Endodermal cell (in vitro differentiated cells): ENCODE measurements around the gene CCNDBP1. TPM values are rescaled to one million over a fixed set of nuclear protein-coding genes. Genes with fewer than 3 reads are reported as not detected.

Source experiments
- DNase-seq: peaks from one replicate; pipeline ENCODE4 v3.0.0-alpha.2; 2017
- H3K27ac ChIP-seq: 2 replicates; pipeline ENCODE4 v1.5.1; 2013; ENCODE audit warnings: mild to moderate bottlenecking, low read depth, low read length, moderate library complexity
- H3K27me3 ChIP-seq: 2 replicates; pipeline ENCODE4 v1.6.1; 2013; ENCODE audit warnings: mild to moderate bottlenecking, low read length, moderate library complexity; ENCODE audit not compliant: insufficient read depth, control insufficient read depth, poor library complexity, severe bottlenecking
- H3K36me3 ChIP-seq: 2 replicates; pipeline ENCODE4 v1.7.0; 2013; ENCODE audit warnings: mild to moderate bottlenecking, low read length, moderate library complexity; ENCODE audit not compliant: control insufficient read depth, insufficient read depth
- H3K4me1 ChIP-seq: one replicate; pipeline ENCODE4 v1.7.0; 2013; ENCODE audit warnings: low read length; ENCODE audit not compliant: control insufficient read depth, insufficient read depth
- H3K4me3 ChIP-seq: 2 replicates; pipeline ENCODE4 v1.5.1; 2013; ENCODE audit warnings: mild to moderate bottlenecking, low read length, moderate library complexity
- H3K9ac ChIP-seq: 2 replicates; pipeline ENCODE4 v1.6.1; 2013; ENCODE audit warnings: mild to moderate bottlenecking, low read length, moderate library complexity; ENCODE audit not compliant: poor library complexity, severe bottlenecking; ENCODE audit errors: extremely low read depth
- H3K9me3 ChIP-seq: 2 replicates; pipeline ENCODE4 v1.6.1; 2013; ENCODE audit warnings: mild to moderate bottlenecking, low read length, moderate library complexity; ENCODE audit not compliant: control insufficient read depth
- H3K27ac Mint-ChIP-seq: 2 replicates; pipeline ENCODE4 v1.8.0; 2020; ENCODE audit warnings: mixed read lengths
- H3K27me3 Mint-ChIP-seq: 2 replicates; pipeline ENCODE4 v1.8.0; 2021; ENCODE audit warnings: mild to moderate bottlenecking, mixed read lengths; ENCODE audit not compliant: insufficient read depth
- H3K36me3 Mint-ChIP-seq: 2 replicates; pipeline ENCODE4 v1.8.0; 2020; ENCODE audit warnings: low read depth, mixed read lengths
- H3K4me1 Mint-ChIP-seq: 2 replicates; pipeline ENCODE4 v1.8.0; 2020; ENCODE audit warnings: mixed read lengths
- H3K4me3 Mint-ChIP-seq: 2 replicates; pipeline ENCODE4 v1.8.0; 2020; ENCODE audit warnings: mild to moderate bottlenecking, moderate library complexity, mixed read lengths
- H3K9me3 Mint-ChIP-seq: 2 replicates; pipeline ENCODE4 v1.8.0; 2020; ENCODE audit warnings: mild to moderate bottlenecking, mixed read lengths
- CTCF ChIP-seq: fragments of 200-600 bp; sonication (generic); conservative IDR thresholded peaks from 2 replicates; pipeline ENCODE4 v1.5.0; 2021; ENCODE audit warnings: antibody characterized with exemption, mild to moderate bottlenecking
- WGBS, 2 experiments: methylation state at CpG; one replicate each; pipeline versions ENCODE4 v1.1.5 to v1.1.7; 2013; ENCODE audit warnings: missing lambda C conversion rate in 2 of 2, mixed read lengths in 1 of 2; ENCODE audit not compliant: insufficient coverage in 1 of 2, insufficient read length in 1 of 2; 5-methylcytosine and 5-hydroxymethylcytosine counted together
- total RNA-seq, 2 donors: library from RNA; stranded (reverse); fragmentation: NEBNext Ultra II Directional in 1 of 2; extraction: Animal tissue kit (Norgen Biotek cat#: 25700) in 1 of 2; gene quantifications; 2 replicates in 1 of 2; 3 replicates in 1 of 2; pipeline ENCODE4 v1.2.1, GENCODE V29; 2021

CCNDBP1 gene
- total RNA-seq, 2 donors from 2014 or later, result 25.7 to 43.5 TPM

- H3K9me3 Mint-ChIP-seq, result no peaks in the 10 kb centered on the region
- Histone ChIP-seq H3K27me3 (peaks cover 10% of the 10 kb centered on the region), H3K27ac (no peak overlapping the region), H3K9ac (no peak overlapping the region), H3K9me3 (no peaks in the 10 kb centered on the region), H3K36me3 (no peaks in the 10 kb centered on the region), H3K4me3 (no peak overlapping the region), H3K4me1 (no peaks in the 10 kb centered on the region)
- no peaks in the 10 kb centered on the region for H3K4me1 Mint-ChIP-seq
- WGBS, 2 experiments, result 88 to 92% methylated on average over 6 of the region's 6 CpGs
- peaks cover 14% of the 10 kb centered on the region for H3K27me3 Mint-ChIP-seq
- no peaks in the 10 kb centered on the region for H3K36me3 Mint-ChIP-seq
- H3K4me3 Mint-ChIP-seq, result no peak overlapping the region
- no peak for DNase-seq
- no peak for TF ChIP-seq CTCF
- H3K27ac Mint-ChIP-seq, result no peak overlapping the region
Measured at GRCh38 chr15:43246261-43246774, 61.1 kb downstream of the CCNDBP1 start.

Other genes with a start within 250 kb of the CCNDBP1 start
- 10 to 100 TPM; 30.3 to 30.9 TPM for gene UBR1, start 79.4 kb upstream of the CCNDBP1 start, total RNA-seq
- gene TMEM62, start 51.8 kb upstream of the CCNDBP1 start, total RNA-seq, result 10 to 100 TPM in 1 of 2 donors, 1 to 10 TPM in 1; 8.1 to 10.2 TPM
- gene EPB42, start 35.6 kb downstream of the CCNDBP1 start, total RNA-seq, result not detected
- gene TGM5, start 81.5 kb downstream of the CCNDBP1 start, total RNA-seq, result not detected
- not detected for gene TGM7, start 116.9 kb downstream of the CCNDBP1 start, total RNA-seq
- 10 to 100 TPM; 12.6 to 13.2 TPM for gene LCMT2, start 145.2 kb downstream of the CCNDBP1 start, total RNA-seq
- gene ZSCAN29, start 185.6 kb downstream of the CCNDBP1 start, total RNA-seq, result 10 to 100 TPM; 44.3 to 45.1 TPM
- gene TUBGCP4, start 185.7 kb downstream of the CCNDBP1 start, total RNA-seq, result 10 to 100 TPM; 19.3 to 20.0 TPM